ENCODE measurements around the gene PTPN11. TPM values are rescaled to one million over a fixed set of nuclear protein-coding genes. Genes with fewer than 3 reads are reported as not detected.

PTPN11 gene
- polyA plus RNA-seq, 1 donor (not counting 4 experiments of a cell fraction or from before 2014, with no cell fraction given): 95.3 TPM

DNA sequence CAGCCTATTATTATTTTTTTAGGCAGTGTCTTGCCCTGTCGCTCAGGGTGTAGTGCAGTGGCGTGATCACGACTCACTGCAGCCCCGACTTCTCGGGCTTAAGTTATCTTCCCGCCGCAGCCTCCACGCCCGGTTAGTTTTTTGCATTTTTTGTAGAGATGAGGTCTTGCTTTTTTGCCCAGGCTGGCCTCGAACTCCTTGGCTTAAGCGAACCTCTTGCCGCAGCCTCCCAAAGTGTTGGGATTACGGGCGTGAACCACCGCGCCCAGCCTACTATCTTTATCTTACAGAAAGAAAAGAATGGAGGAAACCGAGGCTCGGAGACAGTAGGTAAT lies 507 bp upstream of the PTPN11 start:
- DNase-seq (ENCODE audit: low read depth, low spot score) (no peak), FAIRE-seq (no peak)
- Histone ChIP-seq H3K9ac (ENCODE audit: control insufficient read depth, extremely low read depth, insufficient read depth, low read length) (peak overlapping the region; percentile 82), H4K20me1 (ENCODE audit: control insufficient read depth, extremely low read depth, insufficient read depth, low read length) (no peaks in the 10 kb centered on the region), H3K9me3 (ENCODE audit: control insufficient read depth, low read depth, low read length) (no peaks in the 10 kb centered on the region), H3K9me1 (ENCODE audit: control insufficient read depth, extremely low read depth, insufficient read depth, low read length) (no peaks in the 10 kb centered on the region), H3K4me1 (ENCODE audit: control insufficient read depth, extremely low read depth, insufficient read depth, low read length) (peaks cover 10% of the 10 kb centered on the region), H3K36me3 (ENCODE audit: control insufficient read depth in 2 of 2, extremely low read depth in 1 of 2, insufficient read depth in 2 of 2, low read length in 2 of 2) (no peaks in the 10 kb centered on the region), H3K79me2 (ENCODE audit: control insufficient read depth, insufficient read depth, low read length) (peaks cover 43% of the 10 kb centered on the region), H2AFZ (ENCODE audit: control insufficient read depth, low read length) (peak overlapping the region; percentile 95), H3K4me3 (ENCODE audit: control insufficient read depth in 2 of 3, extremely low read depth in 1 of 3, insufficient read depth in 2 of 3, low read depth in 1 of 3, low read length in 3 of 3) (peak overlapping the region; percentile 90 to 95 (median 94)), H3K27ac (ENCODE audit: control insufficient read depth, insufficient read depth, low read length) (peak overlapping the region; percentile 88), H3K27me3 (ENCODE audit: control insufficient read depth, extremely low read depth, insufficient read depth, low read length) (no peaks in the 10 kb centered on the region), H3K4me2 (ENCODE audit: control insufficient read depth, extremely low read depth, insufficient read depth, low read depth, low read length) (peak overlapping the region; percentile 81)
- no peak for TF ChIP-seq EZH2 (IDR thresholded peaks at IDR 0.05; ENCODE audit: low read length)
- TF ChIP-seq, protein P1, sequence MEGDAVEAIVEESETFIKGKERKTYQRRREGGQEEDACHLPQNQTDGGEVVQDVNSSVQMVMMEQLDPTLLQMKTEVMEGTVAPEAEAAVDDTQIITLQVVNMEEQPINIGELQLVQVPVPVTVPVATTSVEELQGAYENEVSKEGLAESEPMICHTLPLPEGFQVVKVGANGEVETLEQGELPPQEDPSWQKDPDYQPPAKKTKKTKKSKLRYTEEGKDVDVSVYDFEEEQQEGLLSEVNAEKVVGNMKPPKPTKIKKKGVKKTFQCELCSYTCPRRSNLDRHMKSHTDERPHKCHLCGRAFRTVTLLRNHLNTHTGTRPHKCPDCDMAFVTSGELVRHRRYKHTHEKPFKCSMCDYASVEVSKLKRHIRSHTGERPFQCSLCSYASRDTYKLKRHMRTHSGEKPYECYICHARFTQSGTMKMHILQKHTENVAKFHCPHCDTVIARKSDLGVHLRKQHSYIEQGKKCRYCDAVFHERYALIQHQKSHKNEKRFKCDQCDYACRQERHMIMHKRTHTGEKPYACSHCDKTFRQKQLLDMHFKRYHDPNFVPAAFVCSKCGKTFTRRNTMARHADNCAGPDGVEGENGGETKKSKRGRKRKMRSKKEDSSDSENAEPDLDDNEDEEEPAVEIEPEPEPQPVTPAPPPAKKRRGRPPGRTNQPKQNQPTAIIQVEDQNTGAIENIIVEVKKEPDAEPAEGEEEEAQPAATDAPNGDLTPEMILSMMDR (optimal IDR thresholded peaks at IDR 0.05 in 1 of 3, IDR thresholded peaks at IDR 0.05 in 1 of 3, conservative IDR thresholded peaks at IDR 0.05 in 1 of 3; ENCODE audit: extremely low read depth in 1 of 3, insufficient read depth in 2 of 3, low read length in 3 of 3): no peak
- dilution Hi-C loops (cut with MboI; ENCODE audit: extremely low pct_ligation_motif_present, low sequenced_read_pairs): no loop called here

GRCh38 chr12:112419297-112420133 lies 768 bp downstream of the PTPN11 start:
- Histone ChIP-seq H2AFZ (ENCODE audit: control insufficient read depth, low read length) (no peak overlapping the region), H3K4me2 (ENCODE audit: control insufficient read depth, extremely low read depth, insufficient read depth, low read depth, low read length) (peak overlapping the region; percentile 91), H3K4me1 (ENCODE audit: control insufficient read depth, extremely low read depth, insufficient read depth, low read length) (peaks cover 10% of the 10 kb centered on the region), H4K20me1 (ENCODE audit: control insufficient read depth, extremely low read depth, insufficient read depth, low read length) (peaks cover under 1% of the 10 kb centered on the region), H3K9ac (ENCODE audit: control insufficient read depth, extremely low read depth, insufficient read depth, low read length) (peak overlapping the region; percentile 82), H3K27ac (ENCODE audit: control insufficient read depth, insufficient read depth, low read length) (peak overlapping the region; percentile 88), H3K9me1 (ENCODE audit: control insufficient read depth, extremely low read depth, insufficient read depth, low read length) (no peaks in the 10 kb centered on the region), H3K36me3 (ENCODE audit: control insufficient read depth in 2 of 2, extremely low read depth in 1 of 2, insufficient read depth in 2 of 2, low read length in 2 of 2) (no peaks in the 10 kb centered on the region), H3K79me2 (ENCODE audit: control insufficient read depth, insufficient read depth, low read length) (peaks cover 56% of the 10 kb centered on the region), H3K9me3 (ENCODE audit: control insufficient read depth, low read depth, low read length) (no peaks in the 10 kb centered on the region), H3K27me3 (ENCODE audit: control insufficient read depth, extremely low read depth, insufficient read depth, low read length) (no peaks in the 10 kb centered on the region), H3K4me3 (ENCODE audit: control insufficient read depth in 2 of 3, extremely low read depth in 1 of 3, insufficient read depth in 2 of 3, low read depth in 1 of 3, low read length in 3 of 3) (peak overlapping the region; percentile 90 to 95 (median 94))
- FAIRE-seq (peak; percentile 13), DNase-seq (ENCODE audit: low read depth, low spot score) (no peak)
- TF ChIP-seq, protein P1 (optimal IDR thresholded peaks at IDR 0.05 in 1 of 3, IDR thresholded peaks at IDR 0.05 in 1 of 3, conservative IDR thresholded peaks at IDR 0.05 in 1 of 3; ENCODE audit: extremely low read depth in 1 of 3, insufficient read depth in 2 of 3, low read length in 3 of 3): no peak
- TF ChIP-seq EZH2 (IDR thresholded peaks at IDR 0.05; ENCODE audit: low read length): no peak
- dilution Hi-C loops (cut with MboI; ENCODE audit: extremely low pct_ligation_motif_present, low sequenced_read_pairs): no loop called here
